ENCODE data around the gene LEP.

LEP gene

DNA sequence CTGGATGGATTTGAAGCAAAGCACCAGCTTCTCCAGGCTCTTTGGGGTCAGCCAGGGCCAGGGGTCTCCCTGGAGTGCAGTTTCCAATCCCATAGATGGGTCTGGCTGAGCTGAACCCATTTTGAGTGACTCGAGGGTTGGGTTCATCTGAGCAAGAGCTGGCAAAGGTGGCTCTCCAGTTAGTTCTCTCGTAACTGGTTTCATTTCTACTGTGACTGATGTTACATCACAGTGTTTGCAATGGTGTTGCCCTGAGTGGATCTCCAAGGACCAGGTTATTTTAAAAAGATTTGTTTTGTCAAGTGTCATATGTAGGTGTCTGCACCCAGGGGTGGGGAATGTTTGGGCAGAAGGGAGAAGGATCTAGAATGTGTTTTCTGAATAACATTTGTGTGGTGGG lies 14.2 kb downstream of the LEP start:
- Histone ChIP-seq H3K27me3 (ENCODE audit: insufficient read depth, low read length, poor library complexity) (no peaks in the 10 kb centered on the region), H3K4me2 (ENCODE audit: insufficient read depth, low read length) (no peak overlapping the region), H4K20me1 (ENCODE audit: insufficient read depth, low read length) (no peaks in the 10 kb centered on the region), H2AFZ (ENCODE audit: low read depth, low read length) (no peak overlapping the region), H3K4me1 (ENCODE audit: insufficient read depth, low read length) (no peaks in the 10 kb centered on the region), H3K79me2 (ENCODE audit: insufficient read depth, low read length) (no peaks in the 10 kb centered on the region), H3K36me3 (ENCODE audit: insufficient read depth, low read length) (no peaks in the 10 kb centered on the region), H3K27ac (ENCODE audit: low read length) (no peak overlapping the region), H3K9me3 (ENCODE audit: insufficient read depth, low read length, severe bottlenecking) (no peaks in the 10 kb centered on the region), H3K4me3 (ENCODE audit: low read depth in 1 of 2, low read length in 2 of 2) (no peak overlapping the region), H3K9ac (ENCODE audit: low read depth, low read length) (no peak overlapping the region)
- TF ChIP-seq EZH2 (IDR thresholded peaks at IDR 0.05; ENCODE audit: borderline replicate concordance, low read depth, low read length, severe bottlenecking) (no peak), CTCF (IDR thresholded peaks at IDR 0.05; ENCODE audit: borderline replicate concordance, extremely low read depth, low read length, poor library complexity, severe bottlenecking) (no peak)
- DNase-seq = no peak
- ATAC-seq (ENCODE audit: insufficient read depth, low read depth) = no peak

- TF ChIP-seq EZH2 (IDR thresholded peaks at IDR 0.05; ENCODE audit: borderline replicate concordance, low read depth, low read length, severe bottlenecking) = no peak
- no peak for TF ChIP-seq CTCF (IDR thresholded peaks at IDR 0.05; ENCODE audit: borderline replicate concordance, extremely low read depth, low read length, poor library complexity, severe bottlenecking)
- no peak overlapping the region for H3K9ac ChIP-seq (ENCODE audit: low read depth, low read length)
- H3K27ac ChIP-seq (ENCODE audit: low read length) = no peak overlapping the region
- no peaks in the 10 kb centered on the region for H3K4me1 ChIP-seq (ENCODE audit: insufficient read depth, low read length)
- no peaks in the 10 kb centered on the region for H3K9me3 ChIP-seq (ENCODE audit: insufficient read depth, low read length, severe bottlenecking)
- DNase-seq (no peak), ATAC-seq (ENCODE audit: insufficient read depth, low read depth) (no peak)
- no peaks in the 10 kb centered on the region for H4K20me1 ChIP-seq (ENCODE audit: insufficient read depth, low read length)
- H3K79me2 ChIP-seq (ENCODE audit: insufficient read depth, low read length) = no peaks in the 10 kb centered on the region
- H3K4me2 ChIP-seq (ENCODE audit: insufficient read depth, low read length) = no peak overlapping the region
- no peaks in the 10 kb centered on the region for H3K36me3 ChIP-seq (ENCODE audit: insufficient read depth, low read length)
- H2AFZ ChIP-seq (ENCODE audit: low read depth, low read length) = no peak overlapping the region
- H3K27me3 ChIP-seq (ENCODE audit: insufficient read depth, low read length, poor library complexity) = no peaks in the 10 kb centered on the region
- no peak overlapping the region for H3K4me3 ChIP-seq (ENCODE audit: low read depth in 1 of 2, low read length in 2 of 2)
Observed at GRCh38 chr7:128257458-128257857, 16.4 kb downstream of the LEP start.

DNA sequence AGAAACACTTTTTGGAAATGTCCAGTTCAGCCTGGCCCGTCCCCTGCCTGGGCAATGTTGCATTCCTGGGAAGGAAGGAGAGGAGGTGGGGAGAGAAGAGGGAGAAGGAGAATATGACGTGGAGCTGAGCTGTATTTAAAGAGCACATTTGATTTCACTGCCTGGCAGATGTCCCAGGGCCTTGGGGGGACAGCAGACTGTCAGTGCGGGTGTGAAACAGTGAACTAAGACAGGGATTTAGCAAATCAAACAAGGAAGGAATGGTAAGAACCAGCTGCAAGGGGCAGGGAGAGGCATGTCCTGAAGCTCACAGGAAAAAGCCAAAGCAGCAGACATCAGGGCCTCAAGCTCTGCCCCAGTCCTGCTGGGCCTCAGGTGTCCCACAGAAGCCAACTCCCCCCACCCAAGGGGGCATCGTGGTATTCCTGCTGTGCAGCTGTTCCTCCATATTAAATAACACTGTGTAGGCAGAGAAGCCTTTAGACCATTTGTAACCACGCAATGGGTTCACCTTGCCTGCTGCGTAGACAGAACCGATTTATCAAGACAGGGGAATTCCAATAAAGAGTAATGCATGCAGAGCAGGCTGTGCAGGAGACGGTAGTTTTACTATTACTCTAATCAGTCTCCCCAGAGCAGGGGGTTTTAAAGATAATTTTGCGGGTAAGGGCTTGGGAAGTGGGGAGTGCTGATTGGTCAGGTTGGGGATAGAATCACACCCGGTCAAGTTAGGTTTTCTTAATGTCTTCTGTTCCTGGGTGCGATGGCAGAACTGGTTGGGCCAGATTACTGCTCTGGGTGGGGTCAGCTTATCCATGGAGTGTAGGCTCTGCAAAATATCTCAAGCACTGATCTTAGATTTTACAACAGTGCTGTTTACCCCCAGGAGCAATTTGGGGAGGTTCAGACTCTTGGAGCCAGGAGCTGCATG lies 18.3 kb downstream of the LEP start:
- Histone ChIP-seq H3K9me3 (ENCODE audit: insufficient read depth, low read length, severe bottlenecking) (no peaks in the 10 kb centered on the region), H3K36me3 (ENCODE audit: insufficient read depth, low read length) (no peaks in the 10 kb centered on the region), H3K4me3 (ENCODE audit: low read depth in 1 of 2, low read length in 2 of 2) (no peak overlapping the region), H3K79me2 (ENCODE audit: insufficient read depth, low read length) (no peaks in the 10 kb centered on the region), H3K4me2 (ENCODE audit: insufficient read depth, low read length) (no peak overlapping the region), H3K9ac (ENCODE audit: low read depth, low read length) (no peak overlapping the region), H4K20me1 (ENCODE audit: insufficient read depth, low read length) (no peaks in the 10 kb centered on the region), H2AFZ (ENCODE audit: low read depth, low read length) (no peak overlapping the region), H3K27me3 (ENCODE audit: insufficient read depth, low read length, poor library complexity) (peaks cover 3% of the 10 kb centered on the region), H3K4me1 (ENCODE audit: insufficient read depth, low read length) (no peaks in the 10 kb centered on the region), H3K27ac (ENCODE audit: low read length) (no peak overlapping the region)
- DNase-seq (no peak), ATAC-seq (ENCODE audit: insufficient read depth, low read depth) (no peak)
- TF ChIP-seq CTCF (IDR thresholded peaks at IDR 0.05; ENCODE audit: borderline replicate concordance, extremely low read depth, low read length, poor library complexity, severe bottlenecking) (no peak), EZH2 (IDR thresholded peaks at IDR 0.05; ENCODE audit: borderline replicate concordance, low read depth, low read length, severe bottlenecking) (no peak)

Data from DND-41 (cell line).